Right hindlimb (tissue), 1 donor: Measurements from ENCODE around the gene C20orf144.

Source experiments
- DNase-seq: peaks from one replicate; pipeline ENCODE4 v3.0.0-alpha.2; 2018

Gene C20orf144

GRCh38 chr20:33677991-33678702, 16.0 kb downstream of the C20orf144 start:
- DNase-seq, result peak; percentile 84

DNA sequence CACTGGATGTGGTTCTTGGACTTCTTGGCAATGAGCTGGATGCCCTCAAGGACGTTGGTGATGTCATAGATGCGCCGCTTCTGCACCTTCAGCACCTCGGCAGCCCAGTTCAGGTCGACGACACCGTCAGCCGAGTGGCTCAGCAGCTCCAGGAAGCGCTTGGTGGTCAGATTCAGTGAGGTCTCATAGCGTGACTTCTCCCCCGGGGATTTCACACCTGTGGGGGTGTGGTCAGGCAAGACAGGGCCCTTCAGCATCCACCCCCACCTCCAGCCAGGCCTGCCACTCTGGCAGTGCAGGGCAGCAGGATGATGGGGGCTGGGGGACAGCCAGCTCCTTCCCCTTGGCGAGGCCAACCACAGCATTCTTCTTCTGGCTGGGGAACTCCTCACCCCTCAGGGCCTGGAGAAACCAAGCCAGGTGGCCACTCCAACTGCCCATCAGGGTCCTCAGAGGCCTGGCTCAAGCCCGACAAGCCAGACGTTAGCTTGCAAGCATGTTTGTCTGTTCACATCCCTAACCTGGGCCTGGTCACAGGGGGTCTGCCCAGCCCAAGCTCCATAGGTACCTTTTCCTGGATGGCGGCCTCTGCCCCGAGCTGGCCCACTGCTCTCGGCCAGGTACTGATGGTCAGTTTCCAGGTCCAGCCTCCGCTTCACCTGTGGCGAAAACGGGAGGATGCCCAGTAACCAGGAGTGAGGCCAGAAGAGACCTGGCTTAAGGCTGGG, 17.8 kb downstream of the C20orf144 start:
- DNase-seq, result no peak

GRCh38 chr20:33680686-33681085, 18.6 kb downstream of the C20orf144 start:
- no peak for DNase-seq

DNA sequence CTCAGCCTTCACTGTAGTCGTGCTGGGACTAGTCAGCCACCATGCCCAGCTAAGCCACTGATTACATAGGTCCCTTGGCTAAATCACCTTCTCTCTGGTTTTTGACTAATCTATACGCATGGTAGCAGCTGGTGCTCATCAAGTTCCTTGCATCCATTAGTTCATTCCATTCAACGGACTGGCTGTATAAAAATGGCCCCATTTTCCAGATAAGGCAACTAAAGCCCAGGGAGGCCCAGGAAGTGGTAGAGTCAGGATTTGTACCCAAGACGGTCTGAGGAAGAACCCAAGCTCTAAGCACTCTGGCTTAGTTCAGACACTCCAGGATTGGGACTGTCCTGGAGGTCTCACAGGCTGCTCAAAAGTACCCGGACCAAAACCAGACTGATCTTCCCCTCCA, 19.2 kb downstream of the C20orf144 start:
- no peak for DNase-seq

- no peak for DNase-seq
Measured at GRCh38 chr20:33681728-33682353, 19.7 kb downstream of the C20orf144 start.

DNA sequence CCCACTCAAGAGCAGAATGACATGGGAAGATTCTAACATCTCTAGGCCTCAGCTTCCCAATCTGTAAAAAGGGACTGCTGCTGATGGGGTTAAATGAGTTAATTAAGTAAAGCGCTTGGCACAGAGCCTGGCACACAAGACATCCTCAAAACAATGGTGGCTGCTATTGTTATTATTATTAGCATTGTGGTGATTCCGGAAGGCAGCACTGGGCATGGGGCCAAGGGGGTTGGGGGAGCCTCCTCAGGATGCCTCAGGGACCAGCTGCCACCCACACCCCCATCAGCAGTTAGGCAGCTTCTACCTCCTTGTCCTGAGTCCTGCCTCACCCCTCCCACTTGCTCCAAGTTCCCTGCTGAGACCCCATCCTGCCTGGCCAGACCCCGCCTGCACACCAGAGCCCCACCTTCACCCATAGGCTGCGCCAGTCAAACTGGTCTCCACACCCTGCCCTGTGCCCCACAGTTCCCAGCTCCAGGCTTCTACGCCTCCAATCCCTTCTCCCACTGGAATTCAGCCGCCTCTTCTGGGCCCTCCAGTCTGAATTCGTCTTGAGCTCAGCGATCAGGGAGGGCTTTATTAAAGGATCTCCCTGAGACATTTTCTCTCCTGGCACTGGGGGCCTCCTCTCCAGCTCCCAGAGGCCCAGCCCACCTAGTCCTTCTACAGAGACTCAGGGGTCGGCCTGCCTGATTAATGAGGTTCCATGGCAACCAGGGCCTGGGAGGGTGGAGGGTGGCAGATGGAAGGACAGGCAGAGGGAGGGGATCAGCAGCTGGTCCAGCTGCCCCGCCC, 22.6 kb downstream of the C20orf144 start:
- peak; percentile 37 for DNase-seq

GRCh38 chr20:33685328-33686099, 23.4 kb downstream of the C20orf144 start:
- peak; percentile 77 for DNase-seq

DNA sequence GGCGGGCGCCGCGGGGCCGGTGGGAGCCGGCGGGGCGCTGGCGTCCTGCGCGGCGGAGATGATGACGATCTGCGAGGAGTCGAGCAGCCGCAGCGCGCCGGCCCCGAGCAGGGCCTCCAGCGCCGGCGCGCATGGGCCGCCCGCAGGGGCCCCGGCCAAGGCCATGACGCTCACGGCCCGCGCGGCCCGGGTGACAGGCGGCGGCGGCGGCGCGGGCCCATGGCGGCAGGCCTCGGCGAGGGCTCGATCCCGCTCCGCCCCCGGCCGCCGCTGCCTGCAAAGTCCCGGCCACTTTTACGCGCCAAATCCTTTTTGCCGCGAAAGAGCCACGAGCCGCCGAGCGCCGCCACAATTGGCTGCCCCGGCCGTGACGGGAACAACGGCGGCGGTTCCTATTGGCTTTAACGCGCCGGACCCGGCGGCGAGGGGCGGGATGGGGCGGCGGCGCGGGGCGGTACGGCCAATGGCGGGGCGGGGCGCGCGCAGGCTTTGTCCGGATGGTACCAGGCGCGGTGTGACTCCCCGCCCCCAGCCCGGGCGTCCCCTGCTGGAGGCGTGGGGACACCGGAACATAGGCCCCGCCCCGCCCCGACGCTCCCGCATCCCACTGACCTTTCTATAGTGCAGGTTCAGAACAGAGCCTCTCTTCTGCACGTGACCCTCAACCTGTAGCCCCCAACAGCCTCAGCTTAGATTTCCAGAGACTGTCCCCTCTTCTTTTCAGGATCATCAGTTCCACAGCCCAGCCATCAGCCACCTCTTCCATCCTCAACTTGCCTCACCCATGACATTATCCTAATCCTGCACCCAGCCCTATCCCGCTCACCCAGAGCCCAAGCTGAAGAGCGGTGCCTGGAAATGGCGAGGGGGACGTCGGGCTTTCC, 24.2 kb downstream of the C20orf144 start, which contains the start of gene E2F1:
Gene E2F1, minus strand, starts transcription at position 286 of the 884 bp plus-strand sequence. Its CDS starts 121 bp downstream, at position 165.
- peak; percentile 98 for DNase-seq

- DNase-seq, result no peak
Measured at GRCh38 chr20:33686984-33687366, 24.8 kb downstream of the C20orf144 start.

DNA sequence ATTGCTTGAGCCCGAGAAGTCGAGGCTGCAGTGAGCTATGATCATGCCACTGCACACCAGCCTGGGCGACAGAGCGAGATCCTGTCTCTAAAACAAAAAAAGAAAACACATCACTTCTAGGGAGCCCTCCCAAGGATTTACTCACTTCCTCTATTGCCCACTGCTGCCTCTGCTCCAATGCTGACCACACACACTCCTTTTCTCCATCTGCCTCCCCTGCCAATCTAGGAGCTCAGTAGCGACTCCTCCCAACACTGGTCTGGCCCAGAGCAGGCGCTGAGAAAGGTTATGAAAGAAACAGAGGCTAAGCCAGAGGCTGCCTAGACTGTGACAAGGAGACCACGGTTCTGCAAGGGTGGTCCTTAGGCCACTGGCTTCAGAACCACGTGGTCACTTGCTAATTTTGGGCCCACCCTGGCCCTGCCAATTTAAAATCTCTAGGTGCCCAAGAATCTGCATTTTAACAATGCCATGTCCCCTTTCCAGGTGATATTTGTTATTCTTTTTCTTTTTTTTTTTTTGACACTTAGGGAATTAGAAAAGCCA, 25.3 kb downstream of the C20orf144 start:
- DNase-seq, result no peak

GRCh38 chr20:33687993-33688937, 26.1 kb downstream of the C20orf144 start:
- DNase-seq, result peak; percentile 14

DNA sequence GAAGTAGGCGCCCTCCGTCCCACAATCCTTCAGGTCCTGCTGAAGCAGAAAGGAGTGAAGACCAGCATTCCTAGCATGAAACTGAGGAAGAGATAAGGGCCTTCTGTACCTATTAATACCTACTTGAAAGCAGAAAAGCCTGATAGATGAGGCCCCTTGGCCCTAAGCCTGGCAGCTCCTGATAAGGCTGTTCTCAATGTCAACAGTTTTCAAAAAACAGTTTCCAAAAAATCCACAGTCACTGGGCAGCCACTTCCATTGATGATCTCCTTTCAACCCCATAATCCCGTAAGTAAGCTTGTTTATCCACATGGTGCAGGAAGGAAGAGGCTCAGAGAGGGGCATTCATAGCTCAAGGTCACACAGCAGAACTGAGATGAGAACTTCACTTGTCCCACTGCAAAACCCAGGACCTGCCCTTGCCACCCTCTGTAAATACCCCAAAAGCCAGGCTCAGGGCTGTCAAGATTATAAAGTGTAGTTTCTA, 26.9 kb downstream of the C20orf144 start:
- no peak for DNase-seq

GRCh38 chr20:33689493-33689892, 27.4 kb downstream of the C20orf144 start:
- no peak for DNase-seq

- no peak for DNase-seq
Measured at GRCh38 chr20:33689973-33690372, 27.8 kb downstream of the C20orf144 start.

DNA sequence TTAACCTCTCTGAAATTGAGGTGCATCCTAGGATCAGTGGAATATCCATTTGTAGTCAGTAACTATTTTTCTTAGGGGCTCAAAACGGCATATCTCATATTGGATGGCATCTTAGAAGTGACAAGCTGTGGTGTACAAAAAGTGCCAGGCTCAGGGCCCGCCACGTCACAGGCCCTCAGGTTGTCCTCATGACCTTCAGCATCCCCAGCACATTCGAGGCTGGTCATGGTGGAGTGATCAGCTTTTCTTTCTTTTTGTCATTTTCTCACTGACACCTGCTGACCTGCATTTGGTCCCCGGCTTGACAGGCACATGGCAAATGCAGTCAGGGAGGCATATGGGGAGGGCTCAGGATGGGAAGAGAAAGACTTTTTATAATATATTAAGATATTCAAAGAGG, 31.2 kb downstream of the C20orf144 start:
- no peak for DNase-seq

DNA sequence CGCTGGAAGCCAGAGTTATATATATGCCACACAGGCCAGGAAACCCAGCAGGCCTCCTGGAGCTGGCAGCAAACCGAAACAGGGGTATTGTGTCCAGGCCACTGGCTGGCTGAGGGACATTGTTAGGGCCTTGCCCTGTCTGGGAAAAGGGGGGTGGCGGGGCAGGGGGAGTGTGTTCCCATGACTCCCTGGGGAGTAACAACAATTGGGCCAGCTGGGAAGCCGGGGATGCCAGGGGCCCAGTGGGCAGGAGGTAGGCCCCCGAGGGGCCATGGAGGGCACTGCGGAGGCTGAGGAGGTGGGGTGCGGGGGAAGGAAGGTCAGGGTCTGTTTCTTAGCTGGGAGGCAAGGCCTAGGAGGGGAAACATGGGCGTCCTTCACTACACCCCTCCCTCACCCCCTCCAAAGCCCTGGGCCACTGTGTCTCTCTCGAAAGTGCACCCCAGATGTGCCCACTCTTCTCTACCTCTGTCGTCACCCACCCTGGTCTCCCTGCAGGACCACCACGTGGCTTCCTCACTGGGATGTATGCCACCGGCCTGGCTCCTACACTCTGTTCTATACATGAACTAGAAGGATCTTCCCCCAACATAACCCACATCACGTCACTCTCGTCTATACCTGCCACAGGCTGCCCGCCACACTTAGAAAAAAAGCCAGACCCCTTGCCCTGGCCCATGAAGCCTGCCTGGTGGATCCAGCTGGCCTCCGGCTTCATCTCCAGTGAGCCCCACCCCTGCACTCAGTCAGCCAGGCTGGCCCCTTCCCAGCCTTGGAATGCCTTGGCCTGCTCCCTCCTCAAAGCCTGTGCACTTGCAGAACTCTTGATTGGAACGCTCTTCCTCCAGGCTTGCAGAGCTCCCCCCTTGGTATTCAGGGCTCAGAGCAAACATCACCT, 31.9 kb downstream of the C20orf144 start:
- peak; percentile 86 for DNase-seq

DNA sequence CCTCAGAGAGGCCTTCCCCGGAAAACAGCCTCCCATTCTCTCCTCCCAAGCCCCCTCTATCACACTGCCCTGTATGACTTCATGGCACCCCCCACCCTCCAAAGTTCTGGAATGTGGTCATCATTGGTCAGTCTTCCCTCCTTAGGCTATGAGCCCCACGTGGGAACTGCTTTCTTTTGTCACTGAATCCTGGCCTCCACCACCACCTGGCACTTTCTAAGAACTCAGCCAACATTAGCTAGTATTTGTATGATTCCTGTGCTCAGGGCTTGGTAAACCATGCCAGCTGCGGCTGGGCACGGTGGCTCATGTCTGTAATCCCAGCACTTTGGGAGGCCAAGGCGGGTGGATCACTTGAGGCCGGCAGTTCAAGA, 32.5 kb downstream of the C20orf144 start:
- DNase-seq, result no peak

DNA sequence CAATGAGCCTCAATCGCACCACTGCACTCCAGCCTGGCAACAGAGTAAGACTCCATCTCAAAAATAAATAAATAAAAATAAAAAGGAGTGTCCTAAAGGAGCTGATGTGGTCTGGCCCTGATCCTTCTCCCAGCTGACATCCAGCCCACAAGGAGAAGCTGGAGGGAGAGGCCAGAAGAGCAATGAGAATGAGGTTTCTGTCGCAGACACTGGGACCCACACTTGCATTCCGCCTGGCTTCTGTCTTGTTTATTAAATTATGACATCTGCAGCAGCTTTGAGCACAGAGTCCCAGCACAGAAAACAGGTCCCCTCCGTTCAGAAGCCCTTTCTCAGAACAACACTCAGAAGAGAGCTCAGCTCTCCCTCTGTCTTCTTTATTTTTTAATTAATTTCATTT, 34.3 kb downstream of the C20orf144 start:
- no peak for DNase-seq
